ENCODE results near the gene CHCHD3. TPM values are rescaled to one million over a fixed set of nuclear protein-coding genes. Genes with fewer than 3 reads are reported as not detected.

CHCHD3 gene
- total RNA-seq, 1 donor from 2014 or later = 142 TPM

DNA sequence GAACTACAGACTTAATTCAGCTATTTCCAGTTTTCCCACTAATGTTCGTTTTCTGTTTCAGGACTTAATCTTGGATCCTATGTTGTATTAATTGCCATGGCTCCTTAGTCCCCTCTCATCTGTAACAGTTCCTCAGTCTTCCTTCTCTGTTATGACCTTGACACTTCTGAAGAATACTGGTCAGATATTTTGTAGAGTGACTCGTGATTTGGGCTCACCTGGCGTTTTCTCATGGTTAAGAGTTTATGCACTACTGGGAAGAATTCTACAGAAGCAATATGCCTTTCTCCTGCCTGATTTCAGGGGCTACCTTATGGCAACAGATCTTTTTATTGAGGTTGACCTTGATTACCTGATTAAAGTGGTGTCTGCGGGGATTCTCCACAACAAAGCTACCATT is 239.4 kb downstream of the CHCHD3 start:
- no peak for DNase-seq (ENCODE audit: low spot score)
- Mint-ChIP-seq H3K4me1 (no peaks in the 10 kb centered on the region), H3K27me3 (ENCODE audit: insufficient read depth, low read depth) (peaks cover 2% of the 10 kb centered on the region), H3K36me3 (peaks cover 4% of the 10 kb centered on the region), H3K9me3 (no peaks in the 10 kb centered on the region), H3K27ac (no peak overlapping the region), H3K4me3 (no peak overlapping the region)
- Histone ChIP-seq H3F3A (ENCODE audit: low read depth) (no peaks in the 10 kb centered on the region), H3K9me3 (ENCODE audit: low read depth) (no peaks in the 10 kb centered on the region), H3K4me3 (no peak overlapping the region), H3K27me3 (no peaks in the 10 kb centered on the region), H3K79me2 (ENCODE audit: low read depth) (no peaks in the 10 kb centered on the region), H4K20me1 (ENCODE audit: low read depth) (no peaks in the 10 kb centered on the region), H3K27ac (no peak overlapping the region), H3K4me1 (peaks cover 4% of the 10 kb centered on the region), H3K9ac (no peak overlapping the region), H3K36me3 (no peaks in the 10 kb centered on the region), H3K4me2 (no peak overlapping the region), H2AFZ (replicated peaks) (no peak overlapping the region)
- TF ChIP-seq EZH2phosphoT487 (IDR thresholded peaks at IDR 0.05) (no peak), EZH2 (IDR thresholded peaks at IDR 0.05) (no peak), CTCF (IDR thresholded peaks at IDR 0.05) (no peak)

- Histone ChIP-seq H3K27me3 (no peaks in the 10 kb centered on the region), H4K20me1 (ENCODE audit: low read depth) (no peaks in the 10 kb centered on the region), H3K27ac (no peak overlapping the region), H2AFZ (replicated peaks) (no peak overlapping the region), H3K9ac (no peak overlapping the region), H3K9me3 (ENCODE audit: low read depth) (no peaks in the 10 kb centered on the region), H3K4me2 (no peak overlapping the region), H3K4me3 (no peak overlapping the region), H3K4me1 (peaks cover 4% of the 10 kb centered on the region), H3K36me3 (no peaks in the 10 kb centered on the region), H3F3A (ENCODE audit: low read depth) (no peaks in the 10 kb centered on the region), H3K79me2 (ENCODE audit: low read depth) (no peaks in the 10 kb centered on the region)
- no peak overlapping the region for H3K4me3 Mint-ChIP-seq
- H3K4me1 Mint-ChIP-seq = no peaks in the 10 kb centered on the region
- peaks cover 2% of the 10 kb centered on the region for H3K27me3 Mint-ChIP-seq (ENCODE audit: insufficient read depth, low read depth)
- no peak overlapping the region for H3K27ac Mint-ChIP-seq
- DNase-seq (ENCODE audit: low spot score) = no peak
- H3K9me3 Mint-ChIP-seq = no peaks in the 10 kb centered on the region
- H3K36me3 Mint-ChIP-seq = peaks cover 11% of the 10 kb centered on the region
- TF ChIP-seq EZH2phosphoT487 (IDR thresholded peaks at IDR 0.05) (no peak), CTCF (IDR thresholded peaks at IDR 0.05) (no peak), EZH2 (IDR thresholded peaks at IDR 0.05) (no peak)
Observed at GRCh38 chr7:132840199-132840598, 241.7 kb downstream of the CHCHD3 start.

DNA sequence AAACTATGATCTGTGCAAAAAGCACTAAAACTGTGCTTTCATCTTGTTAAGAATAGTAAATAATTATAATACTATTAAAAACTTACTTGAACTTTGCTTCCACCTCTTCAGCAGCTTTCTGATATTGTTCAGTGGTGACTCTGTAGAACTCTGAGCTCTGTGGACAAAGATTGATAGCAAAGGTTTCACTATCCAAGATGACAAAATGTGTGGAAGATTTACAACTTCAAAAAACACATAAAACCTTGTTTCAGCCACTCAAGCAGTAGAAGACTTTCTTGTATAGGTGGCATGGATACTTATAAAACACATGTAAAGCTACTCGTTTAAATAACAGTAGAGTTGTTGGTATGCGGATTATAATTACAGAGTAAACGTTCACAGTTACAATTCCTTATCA is 243.6 kb downstream of the CHCHD3 start:
- Mint-ChIP-seq H3K4me1 (no peaks in the 10 kb centered on the region), H3K27ac (no peak overlapping the region), H3K36me3 (peaks cover 10% of the 10 kb centered on the region), H3K9me3 (no peaks in the 10 kb centered on the region), H3K4me3 (no peak overlapping the region), H3K27me3 (ENCODE audit: insufficient read depth, low read depth) (peaks cover 2% of the 10 kb centered on the region)
- Histone ChIP-seq H3K4me2 (no peak overlapping the region), H3F3A (ENCODE audit: low read depth) (no peaks in the 10 kb centered on the region), H4K20me1 (ENCODE audit: low read depth) (no peaks in the 10 kb centered on the region), H3K9me3 (ENCODE audit: low read depth) (no peaks in the 10 kb centered on the region), H3K27me3 (no peaks in the 10 kb centered on the region), H3K79me2 (ENCODE audit: low read depth) (no peaks in the 10 kb centered on the region), H3K27ac (no peak overlapping the region), H3K9ac (no peak overlapping the region), H3K4me1 (peaks cover 4% of the 10 kb centered on the region), H2AFZ (replicated peaks) (no peak overlapping the region), H3K36me3 (no peaks in the 10 kb centered on the region), H3K4me3 (no peak overlapping the region)
- no peak for TF ChIP-seq EZH2phosphoT487 (IDR thresholded peaks at IDR 0.05)
- no peak for TF ChIP-seq EZH2 (IDR thresholded peaks at IDR 0.05)
- no peak for TF ChIP-seq CTCF (IDR thresholded peaks at IDR 0.05)
- no peak for DNase-seq (ENCODE audit: low spot score)
